Vagina (tissue), 2 donors: ENCODE measurements around the gene OTUD4. TPM values are rescaled to one million over a fixed set of nuclear protein-coding genes. Genes with fewer than 3 reads are reported as not detected.

ENCODE experiments used
- DNase-seq, 2 donors: peaks; one replicate each; pipeline ENCODE4 v3.0.0-alpha.2; 2017; ENCODE audit errors: extremely low spot score in 2 of 2
- H3K27ac ChIP-seq: fragments of 200-600 bp; sonication (generic); one replicate; pipeline ENCODE4 v1.5.1; 2019
- H3K27me3 ChIP-seq: fragments of 200-600 bp; sonication (generic); one replicate; pipeline ENCODE4 v1.5.1; 2019
- H3K36me3 ChIP-seq, 2 donors: fragments of 200-600 bp; sonication (generic); one replicate each; pipeline ENCODE4 v1.5.1; 2017 to 2019
- H3K4me1 ChIP-seq: fragments of 200-600 bp; sonication (generic); one replicate; pipeline ENCODE4 v1.5.1; 2019
- H3K4me3 ChIP-seq, 2 donors: fragments of 200-600 bp; sonication (generic); 1 replicate in 1 of 2; 2 replicates in 1 of 2; pipeline ENCODE4 v1.5.1; 2016 to 2019
- H3K9me3 ChIP-seq: fragments of 200-600 bp; sonication (generic); one replicate; pipeline ENCODE4 v1.5.1; 2019
- POLR2A ChIP-seq, 2 donors: fragments of 450-650 bp; IDR thresholded peaks; one replicate each; pipeline ENCODE4 v1.6.1; 2017; ENCODE audit warnings: antibody characterized with exemption in 2 of 2, mild to moderate bottlenecking in 2 of 2, moderate library complexity in 2 of 2
- POLR2AphosphoS5 ChIP-seq, 2 donors: sonication (generic); formaldehyde crosslinking; IDR thresholded peaks; one replicate each; pipeline ENCODE4 v1.9.0; 2017; ENCODE audit warnings: antibody characterized with exemption in 2 of 2, mild to moderate bottlenecking in 2 of 2, low read depth in 1 of 2; ENCODE audit not compliant: insufficient read depth in 1 of 2
- intact Hi-C: fragments of 100-400 bp; cut with DNase I; formaldehyde crosslinking; loops from one replicate; pipeline ENCODE4 v1.15.1; 2023
- total RNA-seq: library from RNA; depleted of rRNA; stranded (reverse); fragments of >200 nt; gene quantifications from one replicate; pipeline ENCODE4 v1.2.3, GENCODE V29; 2016
- TF ChIP-seq, protein P1 (sequence below), 3 experiments: fragments of 450-650 bp in 2 of 3; fragments of 200-600 bp in 1 of 3; sonication (generic) in 1 of 3; IDR thresholded peaks; one replicate each; pipeline ENCODE4 v1.5.1; 2017 to 2019; ENCODE audit warnings: antibody characterized with exemption in 3 of 3, mild to moderate bottlenecking in 2 of 3, moderate library complexity in 2 of 3

Gene OTUD4
- total RNA-seq, 1 donor from 2014 or later, result 34.4 TPM

DNA sequence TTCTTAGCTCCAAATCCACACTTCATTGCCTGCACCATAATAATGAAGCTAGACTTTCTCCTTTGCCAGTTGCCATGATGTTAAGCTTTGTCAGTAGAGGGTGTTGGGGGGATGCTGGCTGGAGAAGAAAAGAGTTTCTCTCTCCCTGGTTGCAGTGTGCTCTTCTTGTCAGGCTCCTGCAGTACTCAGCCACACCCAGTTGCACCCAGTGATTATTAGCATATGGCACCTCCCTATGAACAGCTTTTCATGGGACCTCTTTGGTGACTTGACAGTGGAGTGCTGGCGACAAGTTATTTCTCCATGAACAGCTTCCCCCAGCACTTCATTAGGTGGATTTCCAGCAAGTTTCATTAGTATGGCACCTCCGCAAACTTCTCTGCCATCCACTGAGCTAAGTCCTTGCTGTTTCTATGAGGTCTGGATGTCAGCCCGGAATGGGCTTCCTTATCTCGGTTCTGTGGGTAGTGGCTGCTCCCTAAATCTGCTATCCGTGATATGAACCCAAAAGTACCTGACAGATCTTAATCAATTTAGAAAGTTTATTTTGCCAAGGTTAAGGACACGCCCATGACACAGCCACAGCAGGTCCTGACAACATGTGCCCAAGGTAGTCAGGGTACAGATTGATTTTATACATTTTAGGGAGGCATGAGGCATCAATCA lies 18.8 kb upstream of the OTUD4 start:
- Histone ChIP-seq H3K27me3 (no peaks in the 10 kb centered on the region), H3K27ac (no peak overlapping the region), H3K4me1 (no peaks in the 10 kb centered on the region), H3K36me3 (no peaks in the 10 kb centered on the region), H3K9me3 (no peaks in the 10 kb centered on the region), H3K4me3 (no peak overlapping the region)
- TF ChIP-seq POLR2AphosphoS5 (IDR thresholded peaks at IDR 0.05; ENCODE audit: insufficient read depth in 1 of 2, low read depth in 1 of 2) (no peak), POLR2A (IDR thresholded peaks at IDR 0.05) (no peak)
- TF ChIP-seq, protein P1, sequence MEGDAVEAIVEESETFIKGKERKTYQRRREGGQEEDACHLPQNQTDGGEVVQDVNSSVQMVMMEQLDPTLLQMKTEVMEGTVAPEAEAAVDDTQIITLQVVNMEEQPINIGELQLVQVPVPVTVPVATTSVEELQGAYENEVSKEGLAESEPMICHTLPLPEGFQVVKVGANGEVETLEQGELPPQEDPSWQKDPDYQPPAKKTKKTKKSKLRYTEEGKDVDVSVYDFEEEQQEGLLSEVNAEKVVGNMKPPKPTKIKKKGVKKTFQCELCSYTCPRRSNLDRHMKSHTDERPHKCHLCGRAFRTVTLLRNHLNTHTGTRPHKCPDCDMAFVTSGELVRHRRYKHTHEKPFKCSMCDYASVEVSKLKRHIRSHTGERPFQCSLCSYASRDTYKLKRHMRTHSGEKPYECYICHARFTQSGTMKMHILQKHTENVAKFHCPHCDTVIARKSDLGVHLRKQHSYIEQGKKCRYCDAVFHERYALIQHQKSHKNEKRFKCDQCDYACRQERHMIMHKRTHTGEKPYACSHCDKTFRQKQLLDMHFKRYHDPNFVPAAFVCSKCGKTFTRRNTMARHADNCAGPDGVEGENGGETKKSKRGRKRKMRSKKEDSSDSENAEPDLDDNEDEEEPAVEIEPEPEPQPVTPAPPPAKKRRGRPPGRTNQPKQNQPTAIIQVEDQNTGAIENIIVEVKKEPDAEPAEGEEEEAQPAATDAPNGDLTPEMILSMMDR (IDR thresholded peaks at IDR 0.05), result no peak
- DNase-seq, result no peak
- intact Hi-C loops, result no loop called here

DNA sequence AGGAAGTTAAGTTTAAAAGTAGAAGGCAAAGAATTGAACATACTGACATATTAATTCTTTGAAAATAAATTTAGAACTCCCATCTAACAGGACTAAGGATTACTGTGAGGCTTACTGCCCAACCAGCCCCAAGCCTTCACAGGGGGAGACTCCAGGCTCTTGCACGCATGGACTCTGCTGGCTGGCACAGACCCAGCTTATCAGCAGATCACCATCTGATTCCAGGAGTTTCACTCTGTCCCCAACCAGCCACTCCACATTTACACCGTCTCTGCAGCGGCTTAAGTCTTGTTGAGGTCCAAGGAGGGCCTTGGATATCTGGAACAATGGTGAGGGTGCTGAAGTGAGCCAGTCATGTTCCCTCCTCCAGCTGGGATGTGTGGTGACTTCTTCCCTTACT lies 16.4 kb upstream of the OTUD4 start:
- no peaks in the 10 kb centered on the region for H3K36me3 ChIP-seq
- no peak overlapping the region for H3K27ac ChIP-seq
- TF ChIP-seq POLR2AphosphoS5 (IDR thresholded peaks at IDR 0.05; ENCODE audit: insufficient read depth in 1 of 2, low read depth in 1 of 2) (no peak), POLR2A (IDR thresholded peaks at IDR 0.05) (no peak)
- TF ChIP-seq, protein P1 (IDR thresholded peaks at IDR 0.05), result no peak
- no peaks in the 10 kb centered on the region for H3K27me3 ChIP-seq
- no peak for DNase-seq
- no peaks in the 10 kb centered on the region for H3K9me3 ChIP-seq
- intact Hi-C loops, result no loop called here
- no peaks in the 10 kb centered on the region for H3K4me1 ChIP-seq
- H3K4me3 ChIP-seq, result no peak overlapping the region

DNA sequence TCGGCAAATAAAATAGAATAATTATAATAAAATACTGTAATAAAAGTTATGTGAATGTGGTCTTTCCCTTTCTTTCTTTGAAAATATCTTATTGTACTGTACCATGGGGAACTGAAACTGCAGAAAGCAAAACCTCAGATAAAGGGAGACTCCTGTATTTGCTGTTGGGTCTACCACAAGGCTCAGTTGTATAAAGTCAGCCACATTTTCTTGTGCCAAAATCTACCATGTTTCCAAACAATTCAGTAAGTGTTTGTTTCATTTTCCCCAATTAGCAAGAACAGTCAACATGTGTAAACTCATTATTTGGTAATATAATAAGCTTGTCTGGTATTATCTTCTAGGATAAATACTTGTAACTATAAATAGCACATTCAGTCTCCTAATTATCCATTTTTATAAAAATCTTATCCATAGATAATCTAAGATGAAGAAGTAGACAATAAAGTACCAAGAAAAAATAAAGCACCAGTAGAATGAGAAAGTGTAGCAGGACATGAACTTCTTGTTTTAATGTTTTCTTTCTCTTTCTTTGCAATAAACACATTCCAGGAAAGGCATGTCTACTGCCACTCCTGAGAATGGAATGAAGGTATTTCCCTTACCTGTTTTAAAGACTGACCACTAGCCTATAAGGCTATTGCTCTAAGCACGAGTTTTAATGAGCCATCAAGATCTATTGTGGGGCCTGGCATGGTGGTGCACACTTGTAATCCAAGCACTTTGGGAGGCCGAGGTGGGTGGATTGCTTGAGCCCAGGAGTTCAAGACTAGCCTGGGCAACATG lies 15.0 kb upstream of the OTUD4 start:
- H3K27ac ChIP-seq, result no peak overlapping the region
- TF ChIP-seq POLR2A (IDR thresholded peaks at IDR 0.05), result no peak
- TF ChIP-seq POLR2AphosphoS5 (IDR thresholded peaks at IDR 0.05; ENCODE audit: insufficient read depth in 1 of 2, low read depth in 1 of 2), result no peak
- TF ChIP-seq, protein P1 (IDR thresholded peaks at IDR 0.05), result no peak
- H3K4me1 ChIP-seq, result no peaks in the 10 kb centered on the region
- H3K36me3 ChIP-seq, result no peaks in the 10 kb centered on the region
- no peak for DNase-seq
- no peaks in the 10 kb centered on the region for H3K9me3 ChIP-seq
- no peak overlapping the region for H3K4me3 ChIP-seq
- H3K27me3 ChIP-seq, result no peaks in the 10 kb centered on the region
- intact Hi-C loops, result no loop called here

DNA sequence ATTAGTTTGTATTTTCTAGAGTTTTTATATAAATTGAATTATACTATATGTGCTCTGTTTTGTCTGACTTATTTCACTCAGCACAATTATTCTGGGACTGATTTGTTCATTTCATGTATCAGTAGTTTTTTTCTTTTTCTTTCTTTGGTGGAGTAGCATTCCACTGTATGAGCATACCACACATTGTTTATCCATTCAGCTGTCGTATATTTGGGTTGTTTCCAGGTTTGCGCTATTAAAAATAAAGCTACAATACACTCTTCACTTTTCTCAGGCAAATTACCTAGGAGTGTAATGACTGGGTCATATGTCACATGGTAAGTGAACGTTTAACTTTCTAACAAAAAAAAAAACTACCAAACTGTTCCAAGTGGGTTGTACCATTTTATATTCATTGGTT lies 9.6 kb upstream of the OTUD4 start:
- Histone ChIP-seq H3K4me3 (no peak overlapping the region), H3K27ac (no peak overlapping the region), H3K4me1 (no peaks in the 10 kb centered on the region), H3K9me3 (no peaks in the 10 kb centered on the region), H3K36me3 (no peaks in the 10 kb centered on the region), H3K27me3 (no peaks in the 10 kb centered on the region)
- intact Hi-C loops, result no loop called here
- DNase-seq, result no peak
- TF ChIP-seq POLR2AphosphoS5 (IDR thresholded peaks at IDR 0.05; ENCODE audit: insufficient read depth in 1 of 2, low read depth in 1 of 2) (no peak), POLR2A (IDR thresholded peaks at IDR 0.05) (no peak)
- TF ChIP-seq, protein P1 (IDR thresholded peaks at IDR 0.05), result no peak

DNA sequence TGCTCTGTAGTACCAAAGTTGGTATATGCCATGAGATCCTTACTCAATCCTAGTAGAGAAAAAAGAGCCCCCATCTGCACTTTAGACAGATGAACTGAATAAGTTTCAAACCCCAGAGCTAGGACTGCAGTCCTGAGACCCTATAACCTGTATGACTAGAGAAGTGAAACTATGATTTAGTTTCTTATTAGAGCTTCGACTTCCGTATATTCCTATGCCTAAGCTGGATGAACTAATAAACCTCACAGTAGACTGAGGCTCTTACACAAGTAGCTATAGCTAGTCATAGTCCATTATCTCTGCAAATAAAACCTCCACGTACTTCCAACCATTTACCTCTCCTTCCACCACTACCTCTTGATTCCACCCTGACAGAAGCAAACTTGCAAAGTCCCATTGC lies 6.3 kb upstream of the OTUD4 start:
- Histone ChIP-seq H3K4me1 (no peaks in the 10 kb centered on the region), H3K27ac (no peak overlapping the region), H3K9me3 (no peaks in the 10 kb centered on the region), H3K4me3 (no peak overlapping the region), H3K36me3 (no peaks in the 10 kb centered on the region), H3K27me3 (no peaks in the 10 kb centered on the region)
- TF ChIP-seq POLR2A (IDR thresholded peaks at IDR 0.05) (no peak), POLR2AphosphoS5 (IDR thresholded peaks at IDR 0.05; ENCODE audit: insufficient read depth in 1 of 2, low read depth in 1 of 2) (no peak)
- TF ChIP-seq, protein P1 (IDR thresholded peaks at IDR 0.05), result no peak
- intact Hi-C loops, result no loop called here
- no peak for DNase-seq
